ENCODE data around the gene NF2. TPM values are rescaled to one million over a fixed set of nuclear protein-coding genes. Genes with fewer than 3 reads are reported as not detected.

The NF2 gene
- polyA plus RNA-seq, 2 of the 4 experiments (the other 2 are of a cell fraction): 14.4 to 23.7 TPM

GRCh38 chr22:29638678-29639077 is 35.2 kb downstream of the NF2 start:
- no peak for TF ChIP-seq SREBF2 (IDR thresholded peaks at IDR 0.05)
- no peak for TF ChIP-seq EP300 (IDR thresholded peaks at IDR 0.05)
- no peak for TF ChIP-seq CHD2 (IDR thresholded peaks at IDR 0.05; ENCODE audit: low read length, partially characterized antibody)
- no peak for TF ChIP-seq TP53 (CRISPR knock-in tag; IDR thresholded peaks at IDR 0.05)
- TF ChIP-seq CBX2 (IDR thresholded peaks at IDR 0.05; ENCODE audit: borderline replicate concordance, low read depth): no peak
- TF ChIP-seq RCOR1 (IDR thresholded peaks at IDR 0.05; ENCODE audit: low read depth, low read length): no peak
- TF ChIP-seq CHD4 (IDR thresholded peaks at IDR 0.05; ENCODE audit: borderline replicate concordance): no peak
- TF ChIP-seq KDM5A (IDR thresholded peaks at IDR 0.05): no peak
- TF ChIP-seq E2F6 (IDR thresholded peaks at IDR 0.05; ENCODE audit: borderline replicate concordance, low read depth): no peak
- TF ChIP-seq CTCF (IDR thresholded peaks at IDR 0.05): no peak
- TF ChIP-seq ZC3H11A (IDR thresholded peaks at IDR 0.05): no peak
- 93% methylated on average over 1 of the region's 1 CpG for WGBS (ENCODE audit: missing lambda C conversion rate)

GRCh38 chr22:29639096-29639495 is 35.7 kb downstream of the NF2 start:
- FAIRE-seq: no peak
- ChIA-PET CTCF (interaction anchor here (0.9 to 7.9 kb wide), 3 partner anchors 14 to 450 kb away, joined by 3 to 51 read pairs (median 4); no protein-coding TSS in a partner anchor), POLR2A (no interaction called here)
- TF ChIP-seq ZC3H11A (IDR thresholded peaks at IDR 0.05) (no peak), ELK1 (IDR thresholded peaks at IDR 0.05; ENCODE audit: low read depth, low read length) (no peak), PHF8 (IDR thresholded peaks at IDR 0.05; ENCODE audit: borderline replicate concordance, low read depth) (no peak), MAZ (IDR thresholded peaks at IDR 0.05; ENCODE audit: borderline replicate concordance, low read depth, low read length) (no peak), TFCP2L1 (CRISPR knock-in tag; IDR thresholded peaks at IDR 0.05) (no peak), CHD4 (IDR thresholded peaks at IDR 0.05; ENCODE audit: borderline replicate concordance) (no peak), KDM1A (IDR thresholded peaks at IDR 0.05; ENCODE audit: low read depth) (no peak), EHMT2 (IDR thresholded peaks at IDR 0.05; ENCODE audit: low read depth) (no peak), ATOH8 (CRISPR knock-in tag; IDR thresholded peaks at IDR 0.05; ENCODE audit: low read depth) (no peak), NPAS2 (CRISPR knock-in tag; IDR thresholded peaks at IDR 0.05; ENCODE audit: borderline replicate concordance) (no peak), MAX (IDR thresholded peaks at IDR 0.05) (no peak)
- H3K4me3 ChIP-seq: no peak overlapping the region
- H3K9me3 ChIP-seq: no peaks in the 10 kb centered on the region
- peaks cover 3% of the 10 kb centered on the region; the same call in 1 of the 3 replicates for H3K4me1 ChIP-seq
- H3K27ac ChIP-seq: no peak overlapping the region
- ATAC-seq: no peak
- DNase-seq (ENCODE audit: low read depth in 1 of 2, low spot score in 1 of 2): no peak
- H3K4me2 ChIP-seq: no peak overlapping the region

More at GRCh38 chr22:29638678-29639077, 35.2 kb downstream of the NF2 start:
- no peak overlapping the region for H3K4me2 ChIP-seq
- H3K4me1 ChIP-seq: peaks cover 7% of the 10 kb centered on the region; the same call in 2 of the 3 replicates
- H3K27ac ChIP-seq: no peak overlapping the region
- H3K4me3 ChIP-seq: no peak overlapping the region
- CTCF ChIA-PET: interaction anchor here (0.9 to 7.9 kb wide), 4 partner anchors 14 to 450 kb away, joined by 3 to 51 read pairs (median 4); no protein-coding TSS in a partner anchor
- FAIRE-seq (no peak), DNase-seq (ENCODE audit: low read depth in 1 of 2, low spot score in 1 of 2) (no peak), ATAC-seq (no peak)
- POLR2A ChIA-PET: no interaction called here
- H3K9me3 ChIP-seq: no peaks in the 10 kb centered on the region

Measured in A549 (cell line).